Thoracic aorta (tissue), 2 donors: ENCODE results near the gene CSNK2B. TPM values are rescaled to one million over a fixed set of nuclear protein-coding genes. Genes with fewer than 3 reads are reported as not detected.

Experiments
- ATAC-seq: fragments of 150-250 bp; one replicate; pipeline ENCODE4 v1.8.0; 2017; ENCODE audit warnings: low read depth; ENCODE audit not compliant: insufficient number of reproducible peaks, low FRiP score
- DNase-seq: peaks from one replicate; pipeline ENCODE4 v3.0.0-alpha.2; 2020; ENCODE audit warnings: low spot score
- H3K27ac ChIP-seq, 2 donors: fragments of 200-600 bp; sonication (generic); 1 replicate in 1 of 2; 2 replicates in 1 of 2; pipeline ENCODE4 v1.5.1; 2016; ENCODE audit warnings: mild to moderate bottlenecking in 2 of 2, moderate library complexity in 2 of 2
- H3K27me3 ChIP-seq: fragments of 200-600 bp; sonication (generic); replicated peaks from 2 replicates; pipeline ENCODE4 v1.6.0; 2016; ENCODE audit warnings: mild to moderate bottlenecking; ENCODE audit not compliant: insufficient read depth
- H3K36me3 ChIP-seq: fragments of 200-600 bp; sonication (generic); one replicate; pipeline ENCODE4 v1.5.1; 2016
- H3K4me1 ChIP-seq, 2 donors: fragments of 200-600 bp; sonication (generic); 1 replicate in 1 of 2; 2 replicates in 1 of 2; pipeline versions ENCODE4 v1.5.1 to v1.6.0; 2016; ENCODE audit warnings: low read depth in 2 of 2, mild to moderate bottlenecking in 1 of 2; ENCODE audit not compliant: control insufficient read depth in 1 of 2
- H3K4me3 ChIP-seq: fragments of 200-600 bp; sonication (generic); 2 replicates; pipeline ENCODE4 v1.5.1; 2016; ENCODE audit warnings: mild to moderate bottlenecking
- H3K9me3 ChIP-seq: fragments of 200-600 bp; sonication (generic); 2 replicates; pipeline ENCODE4 v1.5.1; 2016
- CTCF ChIP-seq: fragments of 200-600 bp; sonication (generic); IDR thresholded peaks from one replicate; pipeline ENCODE4 v1.5.1; 2019; ENCODE audit warnings: antibody characterized with exemption
- total RNA-seq, 2 donors: library from RNA; depleted of rRNA; stranded (reverse); fragments of >200 nt; gene quantifications; one replicate each; pipeline versions ENCODE4 v1.1.0 to v1.2.3, GENCODE V29; 2016

CSNK2B gene
- total RNA-seq = 100 to 1,000 TPM; 175 to 202 TPM

DNA sequence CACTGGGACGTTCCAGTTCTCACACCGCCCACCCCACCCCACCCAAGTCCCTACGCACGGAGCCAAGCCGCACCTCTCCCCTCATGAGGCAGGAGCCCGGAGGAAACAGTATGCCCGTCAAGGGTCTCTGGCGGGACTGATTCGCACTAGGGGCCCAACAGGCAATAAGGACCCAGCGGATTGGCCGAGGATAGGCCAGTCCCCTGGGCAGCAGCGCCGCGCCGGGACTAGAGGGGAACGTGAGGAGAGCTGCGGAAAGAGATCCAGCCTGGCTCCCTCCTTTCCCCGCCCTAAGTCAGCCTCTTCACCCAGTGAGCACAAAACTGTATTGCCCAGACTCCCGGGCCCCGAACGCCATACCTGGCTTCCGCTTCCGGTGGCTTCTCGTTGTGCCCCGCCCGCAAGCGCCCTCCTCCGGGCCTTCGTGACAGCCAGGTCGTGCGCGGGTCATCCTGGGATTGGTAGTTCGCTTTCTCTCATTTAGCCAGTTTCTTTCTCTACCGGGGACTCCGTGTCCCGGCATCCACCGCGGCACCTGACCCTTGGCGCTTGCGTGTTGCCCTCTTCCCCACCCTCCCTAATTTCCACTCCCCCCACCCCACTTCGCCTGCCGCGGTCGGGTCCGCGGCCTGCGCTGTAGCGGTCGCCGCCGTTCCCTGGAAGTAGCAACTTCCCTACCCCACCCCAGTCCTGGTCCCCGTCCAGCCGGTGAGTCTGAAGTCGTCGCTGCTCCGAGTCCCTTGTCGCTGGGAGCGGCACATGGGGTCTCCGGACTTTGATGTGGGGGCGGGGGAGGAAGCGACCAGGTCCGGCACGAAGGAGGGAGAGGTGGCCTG lies at the start of gene CSNK2B:
CSNK2B (plus strand) TSS at position 580 of the 836 bp plus-strand sequence. CDS start 752 bp downstream, outside the sequence.
- peak; percentile 84 for ATAC-seq
- TF ChIP-seq CTCF = no peak
- Histone ChIP-seq H3K4me1 (peaks cover 19 to 56% of the 10 kb centered on the region in 2 donors), H3K27ac (peak within 1 kb of the TSS; percentile 95 to 97), H3K9me3 (no peaks in the 10 kb centered on the region), H3K4me3 (peak within 1 kb of the TSS; percentile 98), H3K36me3 (peaks cover 36% of the 10 kb centered on the region), H3K27me3 (no peaks in the 10 kb centered on the region)
- DNase-seq = peak; percentile 96

DNA sequence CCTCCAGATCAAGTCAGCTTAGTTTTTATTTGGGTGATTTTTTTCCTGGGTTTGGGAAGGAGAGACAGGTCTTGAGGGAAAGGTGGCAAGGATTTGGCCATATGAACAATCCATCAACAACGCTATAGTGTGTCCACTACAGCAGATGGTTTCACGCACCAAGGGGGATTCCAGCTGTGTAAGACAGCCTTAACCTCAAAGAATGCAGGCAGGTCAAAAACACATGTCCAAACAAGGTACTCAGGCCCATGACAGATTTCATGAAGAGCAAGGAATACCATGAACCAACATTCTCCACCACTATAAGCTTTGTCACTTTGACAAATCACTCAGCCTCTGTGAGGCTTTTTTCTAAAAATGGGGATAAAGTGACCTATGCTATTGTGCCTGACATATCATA lies 48.9 kb upstream of the CSNK2B start:
- no peak for ATAC-seq
- Histone ChIP-seq H3K36me3 (no peaks in the 10 kb centered on the region), H3K9me3 (no peaks in the 10 kb centered on the region)

DNA sequence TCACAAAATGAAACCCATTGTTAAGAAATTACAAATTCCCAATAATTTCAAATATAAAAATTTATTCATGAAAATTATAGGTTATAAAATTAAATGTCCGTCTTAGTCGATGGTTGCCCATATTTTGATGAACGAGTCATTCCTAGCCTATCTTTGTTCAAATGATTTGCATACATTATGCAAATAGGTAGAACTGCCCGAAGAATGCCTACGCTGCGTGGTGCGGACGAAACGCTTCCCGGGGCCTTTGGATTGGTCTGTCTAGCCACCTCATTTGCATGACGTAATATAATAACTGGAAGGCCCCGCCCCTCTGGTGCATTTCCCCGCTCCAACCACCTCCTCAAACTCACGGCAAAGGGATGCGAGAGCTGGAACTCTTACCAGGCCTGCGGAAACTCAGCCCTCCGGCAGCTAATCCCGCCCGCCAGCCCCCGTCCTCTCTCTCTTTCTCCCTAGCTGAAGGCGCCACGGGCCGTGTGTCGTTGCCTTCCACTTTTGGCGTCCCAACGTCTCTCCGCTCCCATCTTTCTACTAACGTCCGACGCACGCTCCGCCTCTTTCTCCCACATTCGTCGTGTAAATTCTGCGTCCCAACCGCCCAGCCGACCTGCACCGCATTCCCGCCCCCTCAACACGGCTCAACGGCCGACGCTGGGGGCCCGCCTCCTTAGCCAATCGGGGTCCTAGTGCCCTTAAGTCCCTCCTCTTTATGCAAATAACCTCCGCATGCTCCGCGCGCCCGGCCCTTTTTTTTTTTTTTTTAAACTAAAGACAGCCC lies 45.9 kb upstream of the CSNK2B start:
- H3K9me3 ChIP-seq = no peaks in the 10 kb centered on the region
- H3K4me1 ChIP-seq = peaks cover 6 to 20% of the 10 kb centered on the region in 2 donors
- no peak for TF ChIP-seq CTCF
- H3K27me3 ChIP-seq = no peaks in the 10 kb centered on the region
- DNase-seq = peak; percentile 95
- H3K36me3 ChIP-seq = peaks cover 15% of the 10 kb centered on the region
- peak overlapping the region; percentile 96 to 97 for H3K27ac ChIP-seq
- H3K4me3 ChIP-seq = peak overlapping the region; percentile 96
- peak; percentile 92 for ATAC-seq

More for the DNA sequence above, 48.9 kb upstream of the CSNK2B start:
- no peak for TF ChIP-seq CTCF
- no peak overlapping the region for H3K4me3 ChIP-seq
- H3K4me1 ChIP-seq = peaks cover 5 to 10% of the 10 kb centered on the region in 2 donors
- no peak for DNase-seq
- no peak overlapping the region for H3K27ac ChIP-seq
- no peaks in the 10 kb centered on the region for H3K27me3 ChIP-seq

GRCh38 chr6:31620586-31621319 lies 45.1 kb upstream of the CSNK2B start, which contains the start of gene PRRC2A:
Gene PRRC2A, plus strand, starts transcription at chr6:31620715. Its CDS starts 2,075 bp downstream, at chr6:31622790.
- DNase-seq = peak; percentile 40
- H3K4me1 ChIP-seq = peaks cover 6 to 20% of the 10 kb centered on the region in 2 donors
- ATAC-seq = peak; percentile 30
- H3K9me3 ChIP-seq = no peaks in the 10 kb centered on the region
- H3K36me3 ChIP-seq = peaks cover 22% of the 10 kb centered on the region
- H3K27me3 ChIP-seq = no peaks in the 10 kb centered on the region
- H3K4me3 ChIP-seq = peak within 1 kb of the TSS; percentile 96
- H3K27ac ChIP-seq = peak within 1 kb of the TSS; percentile 96 to 97
- TF ChIP-seq CTCF = no peak
